Kidney (tissue), 14 donors: ENCODE data around the gene UNC5A. TPM values are rescaled to one million over a fixed set of nuclear protein-coding genes. Genes with fewer than 3 reads are reported as not detected.

Experiments used
- DNase-seq, 5 donors: peaks; one replicate each; pipeline ENCODE4 v3.0.0-alpha.2; 2013 to 2020
- FAIRE-seq: peaks from 2 replicates; lab custom pipeline; 2012; peaks lifted over from hg19 to GRCh38; lab: Jason Lieb, UNC
- H3K27ac ChIP-seq, 2 donors: one replicate each; pipeline ENCODE4 v1.7.0; 2013; ENCODE audit warnings: low read depth in 2 of 2, low read length in 2 of 2, inconsistent platforms in 1 of 2
- H3K27me3 ChIP-seq: one replicate; pipeline ENCODE4 v1.7.1; 2013; ENCODE audit warnings: low read length, inconsistent platforms; ENCODE audit not compliant: control insufficient read depth, insufficient read depth
- H3K36me3 ChIP-seq, 3 donors: one replicate each; pipeline versions ENCODE4 v1.7.0 to v1.7.1; 2013; ENCODE audit warnings: low read length in 3 of 3, control low read depth in 1 of 3, inconsistent platforms in 1 of 3; ENCODE audit not compliant: insufficient read depth in 3 of 3, control insufficient read depth in 2 of 3
- H3K4me1 ChIP-seq, 3 donors: one replicate each; pipeline versions ENCODE4 v1.7.0 to v1.7.1; 2013; ENCODE audit warnings: low read length in 3 of 3, inconsistent platforms in 1 of 3, low read depth in 1 of 3; ENCODE audit not compliant: control insufficient read depth in 2 of 3, insufficient read depth in 2 of 3
- H3K4me3 ChIP-seq, 3 donors: one replicate each; pipeline versions ENCODE4 v1.7.0 to v1.8.1; 2013; ENCODE audit warnings: low read length in 3 of 3, control low read depth in 1 of 3, inconsistent platforms in 1 of 3
- H3K9ac ChIP-seq, 3 donors: one replicate each; pipeline versions ENCODE4 v1.7.0 to v1.7.1; 2013; ENCODE audit warnings: low read length in 3 of 3, control low read depth in 1 of 3, inconsistent platforms in 1 of 3
- H3K9me3 ChIP-seq, 3 donors: one replicate each; pipeline versions ENCODE4 v1.7.0 to v1.7.1; 2013; ENCODE audit warnings: low read length in 3 of 3, control low read depth in 1 of 3, inconsistent platforms in 1 of 3; ENCODE audit not compliant: control insufficient read depth in 2 of 3, insufficient read depth in 1 of 3
- intact Hi-C: fragments of 100-400 bp; cut with DNase I; formaldehyde crosslinking; loops from one replicate; pipeline ENCODE4 v1.11.1; 2022
- polyA plus RNA-seq: library from polyadenylated mRNA; stranded (reverse); fragments of 350-450 nt; fragmentation: Illumina TruSeq; extraction: RNeasy Lipid Tissue Mini Kit (QIAGEN cat#74804); gene quantifications from one replicate; pipeline ENCODE4 v1.2.3, GENCODE V29; 2014; ENCODE audit warnings: low read depth, low replicate concordance; ENCODE audit not compliant: insufficient read depth
- total RNA-seq: library from RNA; stranded (reverse); fragmentation: NEBNext Ultra II Directional; extraction: Animal tissue kit (Norgen Biotek cat#: 25700); gene quantifications from one replicate; pipeline ENCODE4 v1.2.1, GENCODE V29; 2021
- TF ChIP-seq, protein P1 (sequence below): IDR thresholded peaks from 3 replicates; pipeline ENCODE4 v1.5.1; 2012; ENCODE audit warnings: mild to moderate bottlenecking, moderate library complexity, borderline replicate concordance; ENCODE audit not compliant: insufficient read depth; ENCODE audit errors: extremely low read depth
- donor health status: control.
- donor health status: control.
- donor health status: control.
- donor health status: control.
- donor health status: control.
- donor health status: DM: yes; HTN: yes; CAD: no.
- donor health status: Normal renal cell carcinoma (clear cell type).

Gene UNC5A
- total and polyA plus RNA-seq, 2 donors from 2014 or later = 1.5 TPM; not detected in 1

DNA sequence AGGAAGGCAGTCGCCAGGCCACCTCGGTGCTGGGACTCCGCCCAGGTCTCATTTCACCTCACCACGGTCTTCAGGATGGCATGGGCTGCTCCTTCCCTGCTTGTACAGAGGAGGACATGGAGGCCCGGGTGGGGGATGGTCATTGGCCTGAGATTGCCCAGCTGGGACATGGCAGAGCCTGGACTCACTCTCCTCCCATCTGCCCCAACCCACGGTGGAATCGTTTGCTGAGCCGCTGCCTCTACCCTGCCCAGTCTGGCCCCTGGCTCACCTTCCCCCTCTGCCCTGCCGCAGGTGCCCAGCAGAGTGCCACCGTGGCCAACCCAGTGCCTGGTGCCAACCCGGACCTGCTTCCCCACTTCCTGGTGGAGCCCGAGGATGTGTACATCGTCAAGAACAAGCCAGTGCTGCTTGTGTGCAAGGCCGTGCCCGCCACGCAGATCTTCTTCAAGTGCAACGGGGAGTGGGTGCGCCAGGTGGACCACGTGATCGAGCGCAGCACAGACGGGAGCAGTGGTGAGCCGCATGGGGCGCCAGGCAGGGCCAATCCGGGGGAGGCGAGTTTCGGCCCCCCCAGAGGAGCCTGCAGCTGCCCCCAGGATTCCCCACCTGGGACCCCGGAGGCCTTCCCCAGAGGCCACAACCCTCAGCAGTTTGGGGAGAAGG, 52.1 kb downstream of the UNC5A start:
- TF ChIP-seq, protein P1, sequence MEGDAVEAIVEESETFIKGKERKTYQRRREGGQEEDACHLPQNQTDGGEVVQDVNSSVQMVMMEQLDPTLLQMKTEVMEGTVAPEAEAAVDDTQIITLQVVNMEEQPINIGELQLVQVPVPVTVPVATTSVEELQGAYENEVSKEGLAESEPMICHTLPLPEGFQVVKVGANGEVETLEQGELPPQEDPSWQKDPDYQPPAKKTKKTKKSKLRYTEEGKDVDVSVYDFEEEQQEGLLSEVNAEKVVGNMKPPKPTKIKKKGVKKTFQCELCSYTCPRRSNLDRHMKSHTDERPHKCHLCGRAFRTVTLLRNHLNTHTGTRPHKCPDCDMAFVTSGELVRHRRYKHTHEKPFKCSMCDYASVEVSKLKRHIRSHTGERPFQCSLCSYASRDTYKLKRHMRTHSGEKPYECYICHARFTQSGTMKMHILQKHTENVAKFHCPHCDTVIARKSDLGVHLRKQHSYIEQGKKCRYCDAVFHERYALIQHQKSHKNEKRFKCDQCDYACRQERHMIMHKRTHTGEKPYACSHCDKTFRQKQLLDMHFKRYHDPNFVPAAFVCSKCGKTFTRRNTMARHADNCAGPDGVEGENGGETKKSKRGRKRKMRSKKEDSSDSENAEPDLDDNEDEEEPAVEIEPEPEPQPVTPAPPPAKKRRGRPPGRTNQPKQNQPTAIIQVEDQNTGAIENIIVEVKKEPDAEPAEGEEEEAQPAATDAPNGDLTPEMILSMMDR = no peak
- Histone ChIP-seq H3K9ac (no peak overlapping the region), H3K27ac (no peak overlapping the region), H3K4me1 (no peaks in the 10 kb centered on the region), H3K36me3 (no peaks in the 10 kb centered on the region), H3K4me3 (no peak overlapping the region), H3K27me3 (no peaks in the 10 kb centered on the region), H3K9me3 (no peaks in the 10 kb centered on the region)
- FAIRE-seq (no peak), DNase-seq (no peak)
- intact Hi-C loops = no loop called here

DNA sequence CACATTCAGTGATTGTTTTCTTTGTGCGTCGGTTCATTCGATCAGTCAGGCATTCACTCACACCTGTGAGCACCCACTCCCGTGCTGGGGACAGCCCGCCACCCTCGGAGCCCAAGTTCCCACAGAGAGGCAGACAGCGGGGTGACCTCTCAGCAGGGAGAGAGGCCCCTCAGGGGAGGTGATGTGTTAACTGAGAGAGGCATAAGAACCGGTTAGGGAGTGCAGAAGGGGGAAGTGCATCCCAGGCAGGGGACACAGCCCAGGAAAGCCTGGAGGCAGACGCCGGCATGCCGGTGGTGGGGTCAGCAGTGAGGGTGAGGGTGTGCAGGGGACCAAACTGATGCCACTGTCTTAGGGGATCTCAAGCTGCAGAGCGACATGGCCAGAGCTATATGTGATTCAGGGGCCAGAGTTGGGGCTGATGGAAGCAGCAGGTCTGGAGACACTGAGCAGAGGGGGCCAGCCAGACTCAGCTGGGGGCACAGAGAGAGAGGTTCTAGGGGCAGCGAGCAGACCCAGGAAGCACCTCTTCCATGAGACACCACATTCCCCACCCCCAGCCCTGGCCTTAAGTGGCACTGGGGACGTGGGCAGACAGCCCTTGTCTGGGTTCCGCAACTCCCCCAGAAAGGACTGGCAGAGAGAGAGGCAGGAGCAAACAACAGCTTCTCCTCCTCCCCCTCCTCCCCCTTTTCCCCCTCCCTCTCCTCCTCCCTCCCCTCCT, 52.8 kb downstream of the UNC5A start:
- H3K27me3 ChIP-seq = no peaks in the 10 kb centered on the region
- no peak overlapping the region for H3K27ac ChIP-seq
- FAIRE-seq = no peak
- H3K9me3 ChIP-seq = no peaks in the 10 kb centered on the region
- no peak overlapping the region for H3K4me3 ChIP-seq
- TF ChIP-seq, protein P1 = no peak
- no peaks in the 10 kb centered on the region for H3K4me1 ChIP-seq
- no peak overlapping the region for H3K9ac ChIP-seq
- intact Hi-C loops = no loop called here
- peak in 4 of 5 donors; percentile 53 to 77 (median 54) for DNase-seq
- no peaks in the 10 kb centered on the region for H3K36me3 ChIP-seq

DNA sequence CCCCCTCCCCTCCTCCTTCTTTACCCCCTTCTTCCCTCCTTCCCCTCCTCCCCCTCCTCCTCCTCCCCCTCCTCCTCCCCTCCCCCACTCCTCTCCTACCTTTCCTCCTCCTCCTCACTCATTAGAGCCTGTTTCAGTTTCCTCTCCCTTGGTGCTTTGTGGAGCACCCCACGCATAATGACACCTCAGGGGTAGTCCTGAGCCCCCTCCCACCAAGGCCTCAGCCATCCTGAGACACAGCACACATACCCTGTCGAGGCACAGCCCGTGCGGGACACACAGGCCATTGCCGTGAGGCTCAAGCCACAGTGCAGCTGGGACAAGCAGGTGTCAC, 53.4 kb downstream of the UNC5A start:
- no peak overlapping the region for H3K27ac ChIP-seq
- H3K4me1 ChIP-seq = no peaks in the 10 kb centered on the region
- TF ChIP-seq, protein P1 = no peak
- H3K9ac ChIP-seq = no peak overlapping the region
- no peak overlapping the region for H3K4me3 ChIP-seq
- H3K36me3 ChIP-seq = no peaks in the 10 kb centered on the region
- no peak for FAIRE-seq
- H3K27me3 ChIP-seq = no peaks in the 10 kb centered on the region
- intact Hi-C loops = no loop called here
- DNase-seq = peak in 2 of 5 donors; percentile 30 to 31
- H3K9me3 ChIP-seq = no peaks in the 10 kb centered on the region
